GM06990 (cell line): ENCODE data around the gene FLRT1.

Source experiments
- DNase-seq: peaks from one replicate; pipeline ENCODE4 v3.0.0-alpha.2; 2011; ENCODE audit not compliant: insufficient read length; ENCODE audit errors: extremely low read depth
- H3K27me3 ChIP-seq: replicated peaks from 2 replicates; pipeline ENCODE4 v1.6.0; 2011; ENCODE audit warnings: low read length; ENCODE audit not compliant: control insufficient read depth, insufficient read depth
- H3K36me3 ChIP-seq: 2 replicates; pipeline ENCODE4 v1.5.1; 2011; ENCODE audit warnings: low read length; ENCODE audit not compliant: control insufficient read depth, insufficient read depth
- H3K4me3 ChIP-seq: replicated peaks from 2 replicates; pipeline ENCODE4 v1.5.1; 2011; ENCODE audit warnings: low read depth, mild to moderate bottlenecking, control low read depth, low read length
- CTCF ChIP-seq: IDR thresholded peaks from 2 replicates; pipeline ENCODE4 v1.5.1; 2011; ENCODE audit warnings: low read length, control low read depth, mild to moderate bottlenecking, inconsistent platforms; ENCODE audit not compliant: insufficient read depth, poor library complexity, severe bottlenecking

FLRT1 gene

DNA sequence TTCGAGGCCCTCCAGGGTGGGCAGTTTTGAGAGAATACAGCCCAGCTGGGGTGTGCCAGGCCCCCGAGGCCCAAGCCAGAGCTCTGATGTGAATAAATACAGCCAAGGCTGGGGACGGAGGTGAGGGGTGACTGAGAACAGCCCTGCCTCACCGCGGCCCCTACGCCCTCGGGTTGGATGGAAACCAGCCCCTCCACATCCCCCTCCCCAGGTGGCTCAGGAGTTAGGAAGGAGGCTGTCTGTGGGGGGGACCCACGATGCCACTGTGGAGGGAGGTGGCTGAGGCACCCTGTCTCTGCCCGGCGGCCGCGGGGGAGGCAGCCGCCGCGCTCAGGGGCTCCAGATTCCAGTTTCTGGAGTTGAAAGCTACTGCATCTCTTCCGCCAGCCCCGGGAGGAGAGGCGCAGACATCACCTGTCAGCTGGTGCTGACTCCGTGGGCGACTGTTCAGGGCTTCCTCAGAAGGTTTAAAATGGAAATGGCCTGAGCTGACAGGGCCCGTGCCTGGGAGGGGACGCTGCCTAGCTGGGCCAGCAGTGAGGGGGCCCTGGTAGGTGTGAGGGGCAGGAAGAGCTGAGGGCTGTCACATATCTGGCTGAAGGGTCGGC lies 1.4 kb downstream of the FLRT1 start:
- H3K4me3 ChIP-seq: no peak overlapping the region
- DNase-seq: no peak

DNA sequence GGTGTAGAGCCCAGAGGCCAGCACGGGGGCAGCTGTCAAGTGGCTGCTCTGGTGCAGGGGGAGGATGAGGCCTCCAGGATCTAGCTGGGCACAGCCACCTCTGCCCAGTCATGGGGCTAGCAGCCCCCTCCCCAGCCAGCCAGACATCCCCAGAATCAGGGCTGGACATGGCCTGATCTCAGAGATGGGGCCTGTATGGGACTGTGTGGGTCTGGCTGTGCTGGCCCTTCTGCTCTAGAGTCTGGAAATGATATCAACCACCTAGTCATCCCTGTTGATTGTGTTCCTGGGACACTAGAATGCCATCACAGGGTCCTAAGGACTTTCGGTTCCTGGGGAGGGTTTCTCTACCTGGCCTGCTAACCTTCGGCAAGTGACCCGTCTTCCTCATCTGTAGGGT lies 2.8 kb downstream of the FLRT1 start:
- Histone ChIP-seq H3K36me3 (no peaks in the 10 kb centered on the region), H3K27me3 (peaks cover 2% of the 10 kb centered on the region; the same call in 1 of the 2 replicates), H3K4me3 (no peak overlapping the region)
- TF ChIP-seq CTCF: no peak
- DNase-seq: no peak

More for the DNA sequence above, 1.4 kb downstream of the FLRT1 start:
- no peak for TF ChIP-seq CTCF
- Histone ChIP-seq H3K27me3 (peaks cover 2% of the 10 kb centered on the region; the same call in 1 of the 2 replicates), H3K36me3 (no peaks in the 10 kb centered on the region)

- no peaks in the 10 kb centered on the region; the same call in 1 of the 2 replicates for H3K27me3 ChIP-seq
- DNase-seq: no peak
- TF ChIP-seq CTCF: no peak
- H3K36me3 ChIP-seq: no peaks in the 10 kb centered on the region
- no peak overlapping the region for H3K4me3 ChIP-seq
Observed at GRCh38 chr11:64039012-64039665, 3.4 kb downstream of the FLRT1 start.

- no peak for DNase-seq
- H3K4me3 ChIP-seq: no peak overlapping the region
- no peaks in the 10 kb centered on the region for H3K36me3 ChIP-seq
- no peaks in the 10 kb centered on the region; the same call in 1 of the 2 replicates for H3K27me3 ChIP-seq
- TF ChIP-seq CTCF: peak; percentile 44
Observed at GRCh38 chr11:64040684-64041322, 5.1 kb downstream of the FLRT1 start.

DNA sequence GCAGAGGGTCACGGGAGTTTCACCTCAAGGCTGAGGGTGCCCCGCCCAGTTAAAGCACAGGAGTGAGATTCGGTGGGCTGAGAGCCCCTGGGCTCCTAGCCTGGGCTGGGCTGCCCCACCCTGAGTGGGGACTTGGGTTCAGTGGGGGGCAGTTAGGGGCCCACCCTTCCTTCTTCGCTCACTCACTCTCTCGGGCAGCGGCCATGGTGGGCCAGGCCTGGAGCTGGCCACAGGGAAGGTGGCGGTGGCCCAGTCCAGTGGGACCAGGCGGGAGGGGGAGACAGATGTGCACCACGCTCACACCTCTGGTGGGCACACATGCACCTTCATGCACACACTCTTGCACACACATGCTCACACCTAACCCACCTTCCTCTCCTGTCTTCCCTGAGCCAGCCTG lies 6.1 kb downstream of the FLRT1 start:
- no peak overlapping the region for H3K4me3 ChIP-seq
- DNase-seq: no peak
- H3K36me3 ChIP-seq: no peaks in the 10 kb centered on the region
- H3K27me3 ChIP-seq: no peaks in the 10 kb centered on the region; the same call in 1 of the 2 replicates
- no peak for TF ChIP-seq CTCF
